IMR-90 (cell line): ENCODE results near the gene KNCN.

Experiments used
- BHLHE40 ChIP-seq: fragments of 150-350 bp; IDR thresholded peaks from 2 replicates; pipeline ENCODE4 v1.6.1; 2016; ENCODE audit warnings: mild to moderate bottlenecking, low read depth, low read length
- CTCF ChIP-seq: conservative IDR thresholded peaks from 2 replicates; pipeline ENCODE4 v1.5.1; 2012; ENCODE audit warnings: mild to moderate bottlenecking, low read depth, low read length, improper control_type of control experiment
- FOS ChIP-seq: fragments of 150-350 bp; IDR thresholded peaks from 2 replicates; pipeline ENCODE4 v1.6.1; 2016; ENCODE audit warnings: low read depth, low read length
- MAFK ChIP-seq: IDR thresholded peaks from 2 replicates; pipeline ENCODE4 v1.6.1; 2012; ENCODE audit warnings: low read depth, low read length, improper control_type of control experiment
- POLR2A ChIP-seq: IDR thresholded peaks from 2 replicates; pipeline ENCODE4 v1.6.1; 2012; ENCODE audit warnings: mild to moderate bottlenecking, low read depth, low read length
- RAD21 ChIP-seq: IDR thresholded peaks from 2 replicates; pipeline ENCODE4 v1.6.1; 2012; ENCODE audit warnings: low read length, improper control_type of control experiment
- RCOR1 ChIP-seq: IDR thresholded peaks from 2 replicates; pipeline ENCODE4 v1.6.1; 2012; ENCODE audit warnings: mild to moderate bottlenecking, low read length, improper control_type of control experiment; ENCODE audit not compliant: insufficient replicate concordance
- RFX5 ChIP-seq: IDR thresholded peaks from 2 replicates; pipeline ENCODE4 v1.8.0; 2012; ENCODE audit warnings: low read depth, mild to moderate bottlenecking, low read length, moderate library complexity
- SMC3 ChIP-seq: fragments of 150-350 bp; IDR thresholded peaks from 2 replicates; pipeline ENCODE4 v1.6.1; 2016; ENCODE audit warnings: low read depth, mild to moderate bottlenecking, antibody characterized with exemption, low read length, moderate library complexity
- USF2 ChIP-seq: fragments of 150-350 bp; IDR thresholded peaks from 2 replicates; pipeline ENCODE4 v1.6.1; 2017; ENCODE audit warnings: mild to moderate bottlenecking, antibody characterized with exemption, low read length, low read depth

GRCh38 chr1:46503421-46503820, 48.0 kb downstream of the KNCN start:
- TF ChIP-seq CTCF, result no peak
- TF ChIP-seq RFX5, result no peak
- TF ChIP-seq BHLHE40, result no peak; the same call in 1 of the 2 replicates
- no peak for TF ChIP-seq FOS
- no peak for TF ChIP-seq RAD21
- no peak for TF ChIP-seq POLR2A
- TF ChIP-seq USF2, result no peak
- no peak for TF ChIP-seq MAFK
- no peak for TF ChIP-seq RCOR1
- no peak for TF ChIP-seq SMC3
